IMR-90 (cell line): ENCODE measurements around the gene CD300C. TPM values are rescaled to one million over a fixed set of nuclear protein-coding genes. Genes with fewer than 3 reads are reported as not detected.

Experiments used
- ATAC-seq: fragments of 200-7000 bp; cut with Tn5 transposase; 2 replicates; pipeline ENCODE4 v1.9.1; 2020; ENCODE audit warnings: low read depth, mild to moderate bottlenecking, moderate library complexity
- BruUV-seq: library from RNA; stranded (reverse); fragments of 400-500 nt; replicated peaks from 2 replicates; lab custom pipeline; 2021; lab: Mats Ljungman, UMichigan
- CTCF ChIA-PET: fragments of 300-600 bp; formaldehyde crosslinking; extraction: SDS; loops from one replicate; lab custom pipeline; 2021; ENCODE audit warnings: antibody characterized with exemption; lab: Yijun Ruan, JAX
- POLR2A ChIA-PET: fragments of 300-600 bp; sonication (Branson Sonifier 250); formaldehyde crosslinking; loops from one replicate; lab custom pipeline; 2022; ENCODE audit warnings: antibody characterized with exemption; ENCODE audit not compliant: unreplicated experiment; lab: Charles Lee
- DNase-seq: peaks from one replicate; pipeline ENCODE4 v3.0.0; 2013
- H2AFZ ChIP-seq: replicated peaks from 2 replicates; pipeline ENCODE3; 2013; ENCODE audit warnings: low read length, mild to moderate bottlenecking; ENCODE audit not compliant: poor library complexity
- H2AK5ac ChIP-seq: 2 replicates; pipeline ENCODE4 v1.6.1; 2013; ENCODE audit warnings: low read depth, low read length, inconsistent platforms
- H2AK9ac ChIP-seq: replicated peaks from 2 replicates; pipeline ENCODE3; 2013; ENCODE audit warnings: mild to moderate bottlenecking, low read depth, low read length, moderate library complexity; ENCODE audit not compliant: poor library complexity
- H2BK120ac ChIP-seq: 2 replicates; pipeline ENCODE4 v1.6.1; 2013; ENCODE audit warnings: low read depth, low read length, inconsistent platforms
- H2BK15ac ChIP-seq: 3 replicates; pipeline ENCODE4 v1.6.1; 2013; ENCODE audit warnings: low read depth, low read length, inconsistent platforms
- H2BK20ac ChIP-seq: 2 replicates; pipeline ENCODE4 v1.6.1; 2013; ENCODE audit warnings: low read depth, mild to moderate bottlenecking, inconsistent platforms, low read length, moderate library complexity
- H2BK5ac ChIP-seq: 2 replicates; pipeline ENCODE4 v1.6.1; 2013; ENCODE audit warnings: mild to moderate bottlenecking, low read depth, low read length, inconsistent platforms; ENCODE audit not compliant: poor library complexity, severe bottlenecking
- H3K14ac ChIP-seq: replicated peaks from 2 replicates; pipeline ENCODE4 v1.6.1; 2013; ENCODE audit warnings: low read depth, low read length, inconsistent platforms
- H3K18ac ChIP-seq: 2 replicates; pipeline ENCODE4 v1.6.1; 2013; ENCODE audit warnings: low read depth, low read length, control low read depth
- H3K23ac ChIP-seq: 2 replicates; pipeline ENCODE4 v1.6.1; 2013; ENCODE audit warnings: low read depth, low read length, inconsistent platforms
- H3K27ac ChIP-seq: 2 replicates; pipeline ENCODE4 v1.5.1; 2013; ENCODE audit warnings: mild to moderate bottlenecking, control low read depth, low read length; ENCODE audit not compliant: insufficient read depth
- H3K27me3 ChIP-seq: 2 replicates; pipeline ENCODE4 v1.6.1; 2013; ENCODE audit warnings: low read length; ENCODE audit not compliant: control insufficient read depth, insufficient read depth
- H3K36me3 ChIP-seq: 2 replicates; pipeline ENCODE4 v1.6.1; 2013; ENCODE audit warnings: low read length, mixed read lengths; ENCODE audit not compliant: control insufficient read depth, insufficient read depth
- H3K4ac ChIP-seq: 2 replicates; pipeline ENCODE4 v1.6.1; 2013; ENCODE audit warnings: low read depth, low read length, inconsistent platforms
- H3K4me1 ChIP-seq: 2 replicates; pipeline ENCODE4 v1.6.1; 2013; ENCODE audit warnings: low read length, mixed read lengths; ENCODE audit not compliant: control insufficient read depth, insufficient read depth
- H3K4me2 ChIP-seq: 2 replicates; pipeline ENCODE4 v1.6.1; 2013; ENCODE audit warnings: low read depth, mild to moderate bottlenecking, control low read depth, low read length, moderate library complexity
- H3K4me3 ChIP-seq: 2 replicates; pipeline ENCODE4 v1.5.1; 2013; ENCODE audit warnings: low read depth, mild to moderate bottlenecking, control low read depth, low read length, moderate library complexity; ENCODE audit not compliant: insufficient read depth
- H3K56ac ChIP-seq: 2 replicates; pipeline ENCODE4 v1.6.1; 2013; ENCODE audit warnings: low read length, inconsistent platforms; ENCODE audit not compliant: insufficient read depth; ENCODE audit errors: extremely low read depth
- H3K79me1 ChIP-seq, 2 experiments: 2 replicates each; pipeline ENCODE4 v1.6.1; 2013; ENCODE audit warnings: low read length in 2 of 2, inconsistent platforms in 1 of 2, low read depth in 1 of 2
- H3K9ac ChIP-seq: 2 replicates; pipeline ENCODE4 v1.6.1; 2013; ENCODE audit warnings: low read depth, low read length, control low read depth
- H3K9me1 ChIP-seq: 2 replicates; pipeline ENCODE4 v1.6.1; 2013; ENCODE audit warnings: low read length, inconsistent platforms; ENCODE audit not compliant: insufficient read depth
- H3K9me3 ChIP-seq: 2 replicates; pipeline ENCODE4 v1.6.1; 2013; ENCODE audit warnings: low read length; ENCODE audit not compliant: control insufficient read depth, insufficient read depth
- H4K20me1 ChIP-seq: 2 replicates; pipeline ENCODE4 v1.6.1; 2013; ENCODE audit warnings: low read length, inconsistent platforms; ENCODE audit not compliant: insufficient read depth
- H4K5ac ChIP-seq: 2 replicates; pipeline ENCODE4 v1.6.1; 2013; ENCODE audit warnings: mild to moderate bottlenecking, low read depth, low read length, control low read depth
- H4K8ac ChIP-seq, 2 experiments: 2 replicates each; pipeline ENCODE4 v1.6.1; 2013; ENCODE audit warnings: low read depth in 2 of 2, low read length in 2 of 2, control low read depth in 1 of 2, inconsistent platforms in 1 of 2
- H4K91ac ChIP-seq: 2 replicates; pipeline ENCODE4 v1.6.1; 2013; ENCODE audit warnings: low read depth, low read length, inconsistent platforms; ENCODE audit not compliant: insufficient read depth
- MAFK ChIP-seq: IDR thresholded peaks from 2 replicates; pipeline ENCODE4 v1.6.1; 2012; ENCODE audit warnings: low read depth, low read length, improper control_type of control experiment
- MAZ ChIP-seq: IDR thresholded peaks from 2 replicates; pipeline ENCODE4 v1.6.1; 2012; ENCODE audit warnings: low read depth, mild to moderate bottlenecking, low read length, improper control_type of control experiment, moderate library complexity, borderline replicate concordance
- MXI1 ChIP-seq: IDR thresholded peaks from 2 replicates; pipeline ENCODE4 v1.6.1; 2012; ENCODE audit warnings: low read depth, mild to moderate bottlenecking, low read length, moderate library complexity, borderline replicate concordance
- NFE2L2 ChIP-seq: fragments of 150-350 bp; IDR thresholded peaks from 2 replicates; pipeline ENCODE4 v1.6.1; 2016; ENCODE audit warnings: low read depth, mild to moderate bottlenecking, low read length
- POLR2A ChIP-seq: IDR thresholded peaks from 2 replicates; pipeline ENCODE4 v1.6.1; 2012; ENCODE audit warnings: mild to moderate bottlenecking, low read depth, low read length
- RAD21 ChIP-seq: IDR thresholded peaks from 2 replicates; pipeline ENCODE4 v1.6.1; 2012; ENCODE audit warnings: low read length, improper control_type of control experiment
- RCOR1 ChIP-seq: IDR thresholded peaks from 2 replicates; pipeline ENCODE4 v1.6.1; 2012; ENCODE audit warnings: mild to moderate bottlenecking, low read length, improper control_type of control experiment; ENCODE audit not compliant: insufficient replicate concordance
- SMC3 ChIP-seq: fragments of 150-350 bp; IDR thresholded peaks from 2 replicates; pipeline ENCODE4 v1.6.1; 2016; ENCODE audit warnings: low read depth, mild to moderate bottlenecking, antibody characterized with exemption, low read length, moderate library complexity
- WGBS, 2 experiments: methylation state at CpG; one replicate each; pipeline versions ENCODE4 v1.1.5 to v1.1.7; 2013; ENCODE audit warnings: missing lambda C conversion rate in 2 of 2; ENCODE audit not compliant: insufficient read length in 1 of 2; ENCODE audit errors: extremely low coverage in 2 of 2; 5-methylcytosine and 5-hydroxymethylcytosine counted together
- dilution Hi-C: fragments of 300-500 bp; cut with HindIII; formaldehyde crosslinking; loops from one replicate; pipeline ENCODE4 v1.14.3; 2018; ENCODE audit warnings: low sequenced_read_pairs; ENCODE audit not compliant: unreplicated experiment
- in situ Hi-C: fragments of 300-500 bp; cut with MboI; formaldehyde crosslinking; loops from 3 replicates; pipeline ENCODE4 v1.14.3; 2019; ENCODE audit warnings: low sequenced_read_pairs, inconsistent platforms, mixed read lengths
- intact Hi-C: fragments of 100-400 bp; cut with micrococcal nuclease; formaldehyde crosslinking; loops from 2 replicates; pipeline ENCODE4 v1.10.0; 2022
- polyA plus RNA-seq, 3 experiments: library from polyadenylated mRNA; depleted of rRNA; stranded (reverse); fragments of >200 nt; gene quantifications; 2 replicates each; pipeline ENCODE4 v1.2.3, GENCODE V29; 2012; ENCODE audit warnings: low replicate concordance in 1 of 3
- total RNA-seq: library from RNA; depleted of rRNA; stranded (reverse); fragments of >200 nt; gene quantifications from 2 replicates; pipeline ENCODE4 v1.2.3, GENCODE V29; 2012
- TF ChIP-seq, protein P1 (sequence below): fragments of 150-350 bp; IDR thresholded peaks from 2 replicates; pipeline ENCODE4 v1.6.1; 2016; ENCODE audit warnings: low read depth, mild to moderate bottlenecking, low read length, moderate library complexity, borderline replicate concordance
- TF ChIP-seq, protein P2 (sequence below): conservative IDR thresholded peaks from 2 replicates; pipeline ENCODE4 v1.5.1; 2012; ENCODE audit warnings: mild to moderate bottlenecking, low read depth, low read length, improper control_type of control experiment

CD300C gene
- total and polyA plus RNA-seq, 2 of the 4 experiments (the other 2 are of a cell fraction) = not detected

DNA sequence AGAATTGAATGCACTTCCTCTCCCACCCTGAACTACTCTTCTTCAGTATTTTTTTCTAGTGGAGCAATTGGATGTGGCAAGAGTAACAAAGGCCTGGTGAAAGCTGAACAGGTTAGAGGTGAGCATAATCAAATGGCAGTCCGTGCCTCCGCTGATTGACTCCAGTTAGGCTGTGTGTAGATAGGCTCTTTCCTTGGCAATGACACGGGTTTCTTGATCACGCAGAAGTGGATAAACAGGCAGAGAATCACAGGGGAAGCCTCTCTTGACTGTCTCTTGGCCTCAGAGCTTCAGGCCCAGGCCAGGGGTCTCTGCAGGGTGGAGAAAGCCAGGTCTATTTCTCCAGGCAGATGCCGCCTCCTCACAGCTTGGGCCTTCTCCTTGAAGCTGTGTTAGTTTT lies 18.8 kb downstream of the CD300C start:
- H3K18ac ChIP-seq = no peak overlapping the region
- no peaks in the 10 kb centered on the region for H3K27me3 ChIP-seq
- no peak overlapping the region for H4K91ac ChIP-seq
- H3K56ac ChIP-seq = no peak overlapping the region
- TF ChIP-seq MXI1 (no peak), NFE2L2 (no peak), SMC3 (no peak), RAD21 (no peak), MAFK (no peak), RCOR1 (no peak), POLR2A (no peak), MAZ (no peak)
- TF ChIP-seq, protein P1, sequence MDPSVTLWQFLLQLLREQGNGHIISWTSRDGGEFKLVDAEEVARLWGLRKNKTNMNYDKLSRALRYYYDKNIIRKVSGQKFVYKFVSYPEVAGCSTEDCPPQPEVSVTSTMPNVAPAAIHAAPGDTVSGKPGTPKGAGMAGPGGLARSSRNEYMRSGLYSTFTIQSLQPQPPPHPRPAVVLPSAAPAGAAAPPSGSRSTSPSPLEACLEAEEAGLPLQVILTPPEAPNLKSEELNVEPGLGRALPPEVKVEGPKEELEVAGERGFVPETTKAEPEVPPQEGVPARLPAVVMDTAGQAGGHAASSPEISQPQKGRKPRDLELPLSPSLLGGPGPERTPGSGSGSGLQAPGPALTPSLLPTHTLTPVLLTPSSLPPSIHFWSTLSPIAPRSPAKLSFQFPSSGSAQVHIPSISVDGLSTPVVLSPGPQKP = no peak
- TF ChIP-seq, protein P2, sequence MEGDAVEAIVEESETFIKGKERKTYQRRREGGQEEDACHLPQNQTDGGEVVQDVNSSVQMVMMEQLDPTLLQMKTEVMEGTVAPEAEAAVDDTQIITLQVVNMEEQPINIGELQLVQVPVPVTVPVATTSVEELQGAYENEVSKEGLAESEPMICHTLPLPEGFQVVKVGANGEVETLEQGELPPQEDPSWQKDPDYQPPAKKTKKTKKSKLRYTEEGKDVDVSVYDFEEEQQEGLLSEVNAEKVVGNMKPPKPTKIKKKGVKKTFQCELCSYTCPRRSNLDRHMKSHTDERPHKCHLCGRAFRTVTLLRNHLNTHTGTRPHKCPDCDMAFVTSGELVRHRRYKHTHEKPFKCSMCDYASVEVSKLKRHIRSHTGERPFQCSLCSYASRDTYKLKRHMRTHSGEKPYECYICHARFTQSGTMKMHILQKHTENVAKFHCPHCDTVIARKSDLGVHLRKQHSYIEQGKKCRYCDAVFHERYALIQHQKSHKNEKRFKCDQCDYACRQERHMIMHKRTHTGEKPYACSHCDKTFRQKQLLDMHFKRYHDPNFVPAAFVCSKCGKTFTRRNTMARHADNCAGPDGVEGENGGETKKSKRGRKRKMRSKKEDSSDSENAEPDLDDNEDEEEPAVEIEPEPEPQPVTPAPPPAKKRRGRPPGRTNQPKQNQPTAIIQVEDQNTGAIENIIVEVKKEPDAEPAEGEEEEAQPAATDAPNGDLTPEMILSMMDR = no peak
- CTCF ChIA-PET = no interaction called here
- dilution Hi-C loops = no loop called here
- no peak overlapping the region for H3K4me3 ChIP-seq
- intact Hi-C loops = no loop called here
- H3K27ac ChIP-seq = no peak overlapping the region
- H2BK120ac ChIP-seq = no peak overlapping the region
- H3K36me3 ChIP-seq = no peaks in the 10 kb centered on the region
- BruUV-seq = no TSS peak
- no peak overlapping the region for H3K4me2 ChIP-seq
- no peak overlapping the region for H3K4ac ChIP-seq
- WGBS, 2 experiments = 63% methylated on average over 4 of the region's 5 CpGs; no CpG with 5 or more reads in 1 of the 2 experiments
- no peak overlapping the region for H2BK20ac ChIP-seq
- POLR2A ChIA-PET = no interaction called here
- no peak overlapping the region for H2AK5ac ChIP-seq
- no peak overlapping the region for H2BK15ac ChIP-seq
- no peak overlapping the region for H3K9ac ChIP-seq
- no peaks in the 10 kb centered on the region for H3K79me1 ChIP-seq
- H4K20me1 ChIP-seq = no peaks in the 10 kb centered on the region
- H2AFZ ChIP-seq = no peak overlapping the region
- no peaks in the 10 kb centered on the region for H3K9me1 ChIP-seq
- ATAC-seq (no peak), DNase-seq (no peak)
- H4K8ac ChIP-seq = no peak overlapping the region
- H2BK5ac ChIP-seq = no peak overlapping the region
- H3K4me1 ChIP-seq = no peaks in the 10 kb centered on the region
- no peak overlapping the region for H3K23ac ChIP-seq
- no peak overlapping the region for H3K14ac ChIP-seq
- no peak overlapping the region for H2AK9ac ChIP-seq
- H4K5ac ChIP-seq = no peak overlapping the region
- in situ Hi-C loops = no loop called here
- H3K9me3 ChIP-seq = peaks cover 47% of the 10 kb centered on the region
